SIG-M5 treated with dmso at 0.1 percent for 504 hours (cell line): Measurements from ENCODE around the gene UBE2C.

Experiments used
- DNase-seq: peaks from one replicate; lab custom pipeline; 2025; ENCODE audit not compliant: unreplicated experiment; lab: John Stamatoyannopoulos, UW

UBE2C gene

GRCh38 chr20:45857114-45857881 lies 44.9 kb downstream of the UBE2C start, which contains the start of the genes ACOT8 and ZSWIM3:
ACOT8 (minus strand) TSS chr20:45857392; CDS start chr20:45857315, 77 bp downstream.
ZSWIM3 (plus strand) TSS chr20:45857614; CDS start chr20:45857826, 212 bp downstream.
- peak; percentile 100 for DNase-seq

GRCh38 chr20:45857882-45858216 lies 45.4 kb downstream of the UBE2C start:
- DNase-seq, result peak; percentile 71

GRCh38 chr20:45859916-45860315 lies 47.5 kb downstream of the UBE2C start:
- no peak for DNase-seq

- no peak for DNase-seq
These were observed 48.2 kb downstream of the UBE2C start for GRCh38 chr20:45860560-45861220.

- no peak for DNase-seq
These were observed 49.0 kb downstream of the UBE2C start for GRCh38 chr20:45861221-45862075.

- DNase-seq, result no peak
These were observed 51.4 kb downstream of the UBE2C start for GRCh38 chr20:45863543-45864470.

GRCh38 chr20:45866454-45866853 lies 54.0 kb downstream of the UBE2C start:
- no peak for DNase-seq
